Measurements from ENCODE around the gene ENOX1.

GRCh38 chr13:43365039-43365344 is 421.8 kb downstream of the ENOX1 start:
- no peak for TF ChIP-seq CTCF (IDR thresholded peaks at IDR 0.05)
- no peak for TF ChIP-seq POLR2A (IDR thresholded peaks at IDR 0.05)
